Erythroblast (primary cell): ENCODE measurements around the gene PARVA.

Source experiments
- GATA1 ChIP-seq: IDR thresholded peaks from 2 replicates; pipeline ENCODE4 v1.6.1; 2011; ENCODE audit warnings: low read depth, mild to moderate bottlenecking, control low read depth, low read length, moderate library complexity
- POLR2A ChIP-seq: IDR thresholded peaks from 2 replicates; pipeline ENCODE4 v1.6.1; 2011; ENCODE audit warnings: mild to moderate bottlenecking, low read length

DNA sequence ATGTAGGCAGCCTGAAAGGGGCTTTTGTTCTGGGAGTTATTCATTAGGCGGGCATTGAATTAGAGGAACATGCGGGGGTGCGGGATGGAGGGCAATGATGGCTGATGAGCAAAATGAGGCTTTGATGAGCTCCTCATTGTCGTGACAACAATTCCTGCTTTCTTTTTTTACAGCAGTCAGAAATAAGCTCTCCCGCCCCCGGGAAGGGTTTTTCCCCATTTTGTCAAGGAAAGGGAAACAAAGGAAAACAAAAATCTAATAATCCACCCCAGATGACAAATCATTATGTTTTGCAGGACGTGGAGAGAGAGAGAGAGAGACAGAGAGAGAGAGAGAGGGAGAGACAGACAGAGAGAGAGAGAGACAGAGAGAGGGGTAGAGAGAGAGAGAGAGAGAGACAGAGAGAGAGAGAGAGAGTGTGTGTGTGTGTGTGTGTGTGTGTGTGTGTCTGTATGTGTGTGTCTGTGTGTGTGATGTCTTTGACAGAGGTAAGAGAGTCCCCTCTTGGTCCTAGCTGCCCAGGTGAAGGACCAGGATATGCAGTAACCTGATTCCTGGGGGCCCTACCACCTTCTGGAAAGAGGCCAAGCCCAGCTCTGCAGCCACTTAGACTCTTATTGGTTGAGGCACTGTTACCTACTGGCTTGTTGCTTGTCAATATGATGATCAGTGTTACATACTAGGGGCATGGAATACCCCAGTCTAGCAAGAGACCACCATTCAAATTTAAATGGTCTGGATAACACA lies 46.7 kb upstream of the PARVA start:
- TF ChIP-seq POLR2A, result no peak
- TF ChIP-seq GATA1, result no peak
